T-helper 2 cell treated with Interferon-gamma antibody and Interleukin-4, amounts not matched to agents 5 μg/mL and 100 μg/mL, for 36 hours (primary cell): ENCODE data around the gene PIGB.
"Not testable (repeated sequence)": the region's sequence is repeated elsewhere in the genome, so short reads cannot be mapped to it uniquely, and the experiment has no call there.

Experiments
- DNase-seq: peaks from one replicate; pipeline ENCODE4 v3.0.0; 2021; ENCODE audit warnings: low spot score
- H3K27ac Mint-ChIP-seq: one replicate; pipeline ENCODE4 v1.8.0; 2021; ENCODE audit warnings: mild to moderate bottlenecking, mixed read lengths
- H3K27me3 Mint-ChIP-seq: one replicate; pipeline ENCODE4 v1.8.0; 2021; ENCODE audit warnings: low read depth, mixed read lengths
- H3K36me3 Mint-ChIP-seq: one replicate; pipeline ENCODE4 v1.8.0; 2021; ENCODE audit warnings: low read depth, mixed read lengths
- H3K4me1 Mint-ChIP-seq: one replicate; pipeline ENCODE4 v1.8.0; 2021; ENCODE audit warnings: low read depth, mixed read lengths
- H3K4me3 Mint-ChIP-seq: one replicate; pipeline ENCODE4 v1.8.0; 2022; ENCODE audit warnings: mild to moderate bottlenecking, moderate library complexity, mixed read lengths
- H3K9me3 Mint-ChIP-seq: one replicate; pipeline ENCODE4 v1.8.0; 2021; ENCODE audit warnings: mixed read lengths

Gene PIGB

GRCh38 chr15:55318588-55319494 lies at the start of gene PIGB, which contains the start of gene PIGBOS1:
TSS of gene PIGB (plus strand) at chr15:55319222. CDS start at chr15:55319251, 29 bp downstream.
TSS of gene PIGBOS1 (minus strand) at chr15:55319123. CDS start at chr15:55317792, 1,331 bp downstream.
- DNase-seq = peak; percentile 81
- H3K4me3 Mint-ChIP-seq = peak within 1 kb of the TSS; percentile 100
- H3K27me3 Mint-ChIP-seq = no peaks in the 10 kb centered on the region
- H3K4me1 Mint-ChIP-seq = peaks cover 50% of the 10 kb centered on the region
- H3K27ac Mint-ChIP-seq = peak within 1 kb of the TSS; percentile 99
- H3K9me3 Mint-ChIP-seq = no peaks in the 10 kb centered on the region
- peaks cover 42% of the 10 kb centered on the region for H3K36me3 Mint-ChIP-seq

- DNase-seq = peak; percentile 23
- no peak overlapping the region for H3K4me3 Mint-ChIP-seq
- H3K4me1 Mint-ChIP-seq = peaks cover 76% of the 10 kb centered on the region
- H3K27ac Mint-ChIP-seq = peak overlapping the region; percentile 8
- no peaks in the 10 kb centered on the region for H3K27me3 Mint-ChIP-seq
- peaks cover 62% of the 10 kb centered on the region for H3K36me3 Mint-ChIP-seq
- H3K9me3 Mint-ChIP-seq = peaks cover 10% of the 10 kb centered on the region
Measured at GRCh38 chr15:55270291-55270690, 48.7 kb upstream of the PIGB start.

DNA sequence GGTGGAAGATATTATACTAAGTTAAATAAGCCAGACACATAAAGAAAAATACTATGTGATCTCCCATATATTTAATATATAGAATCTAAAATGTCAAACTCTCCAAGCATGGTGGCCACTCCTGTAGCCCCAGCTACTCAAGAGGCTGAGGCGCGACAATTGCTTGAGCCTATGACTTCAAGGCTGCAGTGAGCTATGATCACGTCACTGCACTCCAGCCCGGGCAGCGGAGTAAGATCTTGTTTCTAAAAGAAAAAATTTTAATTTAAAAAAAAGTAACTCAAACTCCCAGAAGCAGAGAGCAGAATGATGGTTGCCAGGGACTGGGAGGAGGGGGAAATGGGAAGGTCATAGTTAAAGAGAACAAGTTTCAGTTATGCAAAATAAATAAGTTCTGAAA lies 42.7 kb upstream of the PIGB start:
- Mint-ChIP-seq H3K36me3 (peaks cover 46% of the 10 kb centered on the region), H3K27ac (peak overlapping the region; percentile 96), H3K4me1 (peaks cover 70% of the 10 kb centered on the region), H3K4me3 (peak overlapping the region; percentile 76), H3K9me3 (peaks cover 10% of the 10 kb centered on the region), H3K27me3 (no peaks in the 10 kb centered on the region)
- DNase-seq = no peak

DNA sequence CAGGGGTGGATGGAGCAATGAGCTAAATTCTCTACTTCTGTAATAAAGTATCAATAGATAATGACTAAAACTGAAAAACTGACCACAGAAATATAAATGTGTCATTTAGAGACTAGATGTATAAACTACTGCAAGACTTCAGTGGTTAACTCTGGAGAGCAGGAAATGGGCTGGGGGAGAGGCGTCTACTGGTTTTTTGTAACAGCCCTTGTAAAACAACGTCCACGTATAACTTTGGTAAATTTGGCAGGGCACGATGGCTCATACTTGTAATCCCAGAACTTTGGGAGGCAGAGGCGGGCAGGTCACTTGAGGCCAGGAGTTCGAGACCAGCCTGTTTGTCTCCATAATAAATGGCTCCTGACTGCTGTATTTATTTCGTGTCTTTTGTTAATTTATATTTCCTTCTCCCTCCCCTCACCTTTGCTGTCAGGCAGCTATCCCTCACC lies 41.9 kb upstream of the PIGB start:
- Mint-ChIP-seq H3K4me1 (peaks cover 73% of the 10 kb centered on the region), H3K27ac (peak overlapping the region; percentile 96), H3K9me3 (peaks cover 10% of the 10 kb centered on the region), H3K4me3 (peak overlapping the region; percentile 76), H3K36me3 (peaks cover 43% of the 10 kb centered on the region), H3K27me3 (no peaks in the 10 kb centered on the region)
- peak; percentile 80 for DNase-seq

DNA sequence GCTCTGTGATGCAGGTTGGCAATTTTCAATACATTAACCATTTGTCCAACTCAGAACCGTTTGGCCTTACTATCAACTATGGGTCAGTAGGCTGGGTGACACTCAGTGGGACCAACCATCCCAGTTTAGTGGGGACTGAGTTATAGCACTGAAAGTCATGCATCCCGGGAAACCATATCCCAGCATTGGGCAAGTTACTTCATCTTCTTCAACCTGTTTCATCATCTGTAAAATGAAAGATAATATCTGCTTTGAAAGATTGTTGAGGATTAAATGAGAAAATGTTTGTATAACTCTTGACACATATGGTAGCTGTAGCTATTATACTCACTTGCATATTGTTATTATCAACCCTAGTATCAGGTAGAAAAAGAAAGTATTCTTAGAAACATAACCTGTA lies 41.3 kb upstream of the PIGB start:
- Mint-ChIP-seq H3K27ac (peak overlapping the region; percentile 96), H3K4me1 (peaks cover 75% of the 10 kb centered on the region), H3K36me3 (peaks cover 40% of the 10 kb centered on the region), H3K9me3 (peaks cover 10% of the 10 kb centered on the region), H3K27me3 (no peaks in the 10 kb centered on the region), H3K4me3 (peak overlapping the region; percentile 76)
- no peak for DNase-seq

GRCh38 chr15:55279100-55279745 lies 39.8 kb upstream of the PIGB start:
- peaks cover under 1% of the 10 kb centered on the region for H3K9me3 Mint-ChIP-seq
- H3K27me3 Mint-ChIP-seq = no peaks in the 10 kb centered on the region
- peaks cover 32% of the 10 kb centered on the region for H3K36me3 Mint-ChIP-seq
- peak overlapping the region; percentile 64 for H3K4me3 Mint-ChIP-seq
- no peak for DNase-seq
- peak overlapping the region; percentile 89 for H3K27ac Mint-ChIP-seq
- peaks cover 79% of the 10 kb centered on the region for H3K4me1 Mint-ChIP-seq

GRCh38 chr15:55279746-55280351 lies 39.2 kb upstream of the PIGB start:
- Mint-ChIP-seq H3K27ac (peak overlapping the region; percentile 89), H3K36me3 (peaks cover 37% of the 10 kb centered on the region), H3K4me1 (peaks cover 82% of the 10 kb centered on the region), H3K27me3 (no peaks in the 10 kb centered on the region), H3K4me3 (peak overlapping the region; percentile 64), H3K9me3 (no peaks in the 10 kb centered on the region)
- DNase-seq = peak; percentile 78

DNA sequence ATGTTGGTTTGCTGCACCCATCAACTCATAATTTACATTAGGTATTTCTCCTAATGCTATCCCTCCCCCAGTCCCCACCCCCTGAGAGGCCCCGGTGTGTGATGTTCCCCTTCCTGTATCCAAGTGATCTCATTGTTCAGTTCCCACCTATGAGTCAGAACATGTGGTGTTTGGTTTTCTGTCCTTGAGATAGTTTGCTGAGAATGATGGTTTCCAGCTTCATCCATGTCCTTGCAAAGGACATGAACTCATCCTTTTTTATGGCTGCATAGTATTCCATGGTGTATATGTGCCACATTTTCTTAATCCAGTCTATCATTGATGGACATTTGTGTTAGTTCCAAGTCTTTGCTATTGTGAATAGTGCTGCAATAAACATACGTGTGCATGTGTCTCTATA lies 38.4 kb upstream of the PIGB start:
- peak overlapping the region; percentile 54 for H3K4me3 Mint-ChIP-seq
- not testable (repeated sequence) for H3K9me3 Mint-ChIP-seq, H3K27me3 Mint-ChIP-seq, DNase-seq
- peak overlapping the region; percentile 52 for H3K27ac Mint-ChIP-seq
- H3K4me1 Mint-ChIP-seq = peaks cover 85% of the 10 kb centered on the region
- peaks cover 34% of the 10 kb centered on the region for H3K36me3 Mint-ChIP-seq

GRCh38 chr15:55281517-55282228 lies 37.3 kb upstream of the PIGB start:
- peaks cover 86% of the 10 kb centered on the region for H3K4me1 Mint-ChIP-seq

DNA sequence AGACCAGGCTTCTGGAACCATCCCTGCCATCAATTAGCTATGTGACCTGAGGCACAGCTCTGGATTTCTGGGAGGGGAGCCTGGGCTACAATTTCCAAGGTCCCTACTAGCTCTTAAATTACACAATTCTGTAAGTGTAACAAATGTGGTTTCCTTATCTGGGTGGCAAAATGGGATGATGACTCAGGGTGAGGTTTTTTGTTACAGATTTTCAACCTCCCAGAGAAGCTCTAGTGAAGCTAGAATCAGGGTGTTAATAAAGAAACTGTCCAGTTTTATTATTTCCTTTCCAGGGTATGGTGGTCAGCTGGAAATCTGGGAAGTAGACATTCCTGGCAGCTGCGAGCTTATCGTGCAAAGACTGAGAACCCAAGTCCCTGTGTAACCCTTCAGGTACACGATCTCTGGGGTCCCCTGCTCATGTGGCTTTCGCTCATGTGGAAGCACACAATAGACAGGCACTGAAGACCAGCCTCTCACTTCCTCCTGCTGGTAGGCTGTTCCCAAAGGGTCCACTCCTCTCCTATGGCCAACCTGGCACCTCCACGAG lies 36.7 kb upstream of the PIGB start:
- Mint-ChIP-seq H3K4me1 (peaks cover 82% of the 10 kb centered on the region), H3K9me3 (no peaks in the 10 kb centered on the region), H3K36me3 (peaks cover 40% of the 10 kb centered on the region), H3K4me3 (peak overlapping the region; percentile 62), H3K27me3 (no peaks in the 10 kb centered on the region), H3K27ac (peak overlapping the region; percentile 78)
- DNase-seq = peak; percentile 50

More at GRCh38 chr15:55281517-55282228, 37.3 kb upstream of the PIGB start:
- Mint-ChIP-seq H3K27ac (peak overlapping the region; percentile 78), H3K27me3 (no peaks in the 10 kb centered on the region), H3K36me3 (peaks cover 40% of the 10 kb centered on the region), H3K9me3 (no peaks in the 10 kb centered on the region), H3K4me3 (peak overlapping the region; percentile 45)
- DNase-seq = no peak

DNA sequence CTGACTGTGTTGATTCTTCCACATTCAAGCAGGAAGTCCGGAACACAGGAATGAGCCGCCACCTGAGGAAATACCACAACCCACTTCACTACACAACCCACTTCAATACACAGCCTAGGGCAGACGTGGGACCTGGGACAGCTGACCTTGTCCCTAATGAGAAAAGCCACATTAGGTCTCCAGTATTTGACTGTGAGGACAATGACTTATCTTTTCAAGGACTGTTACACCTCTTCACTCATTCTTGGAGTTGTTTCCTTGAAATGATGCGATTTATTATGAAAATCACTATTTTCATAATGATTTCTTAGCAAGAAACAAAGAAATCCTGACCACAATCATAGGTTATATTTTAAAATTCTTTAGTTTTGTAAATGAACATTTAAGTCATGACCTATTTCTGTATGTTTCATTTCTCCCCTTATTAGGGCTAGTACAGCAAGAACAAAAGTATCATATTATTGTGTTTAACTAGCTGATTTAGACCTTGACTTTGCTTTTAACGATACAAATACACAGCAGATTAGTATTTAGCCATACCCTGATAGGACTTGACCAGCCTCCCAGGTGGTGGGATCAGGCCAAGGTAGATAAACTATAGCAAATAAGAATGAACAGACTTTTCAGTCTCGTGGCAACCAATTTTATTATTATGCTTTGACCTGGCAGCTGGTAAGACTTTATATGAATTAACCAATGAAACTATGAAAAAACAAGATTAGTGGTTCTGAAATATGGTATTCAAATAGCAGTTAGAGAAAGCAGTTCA lies 35.5 kb upstream of the PIGB start:
- Mint-ChIP-seq H3K4me3 (peak overlapping the region; percentile 39), H3K4me1 (peaks cover 79% of the 10 kb centered on the region), H3K27ac (peak overlapping the region; percentile 26), H3K36me3 (peaks cover 45% of the 10 kb centered on the region), H3K9me3 (no peaks in the 10 kb centered on the region), H3K27me3 (no peaks in the 10 kb centered on the region)
- no peak for DNase-seq

- Mint-ChIP-seq H3K27ac (peak overlapping the region; percentile 19), H3K9me3 (no peaks in the 10 kb centered on the region), H3K4me1 (peaks cover 71% of the 10 kb centered on the region), H3K36me3 (peaks cover 51% of the 10 kb centered on the region), H3K4me3 (peak overlapping the region; percentile 2), H3K27me3 (no peaks in the 10 kb centered on the region)
- DNase-seq = no peak
Measured at GRCh38 chr15:55284426-55284825, 34.6 kb upstream of the PIGB start.
